GM19099 (cell line): ENCODE data around the gene PCDH15.

Source experiments
- POLR2A ChIP-seq: IDR thresholded peaks from 3 replicates; pipeline ENCODE4 v1.6.1; 2011; ENCODE audit warnings: low read depth; ENCODE audit not compliant: insufficient read length; ENCODE audit errors: extremely low read depth

Gene PCDH15

DNA sequence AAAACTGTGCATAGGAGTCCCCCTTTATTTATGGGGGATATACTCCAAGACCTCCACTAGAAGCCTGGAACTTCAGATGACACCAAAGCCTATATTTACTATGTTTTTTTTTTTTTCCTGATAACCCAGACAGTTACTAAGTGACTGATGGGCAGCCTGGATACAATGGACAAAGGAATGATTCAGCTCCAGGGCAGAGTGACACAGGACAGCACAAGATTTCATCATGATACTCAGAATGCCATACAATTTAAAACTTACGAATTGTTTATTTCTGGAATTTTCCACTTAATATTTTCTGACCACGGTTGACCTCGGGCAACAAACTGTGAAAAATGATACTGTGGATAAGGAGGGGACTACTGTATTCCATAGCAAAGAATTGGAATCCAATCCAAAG lies 843.6 kb downstream of the PCDH15 start:
- no peak for TF ChIP-seq POLR2A

DNA sequence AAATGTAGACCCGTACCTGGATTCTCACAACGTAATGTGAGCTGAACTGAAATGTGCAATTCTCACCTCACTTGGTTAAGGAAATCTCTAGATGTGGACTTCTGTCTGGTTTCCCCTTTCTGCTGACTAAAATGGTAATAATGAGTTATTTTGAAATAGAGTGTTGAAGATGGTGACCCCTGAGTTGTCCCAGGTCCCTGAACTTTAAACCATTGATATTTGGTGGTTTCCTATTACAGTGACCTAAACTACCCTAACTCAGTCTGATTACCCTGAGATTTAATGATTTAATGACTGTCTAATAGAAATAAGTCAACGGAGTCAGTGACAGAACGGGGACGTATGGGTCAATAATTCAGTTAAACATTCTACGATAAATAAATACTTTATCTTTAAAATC lies 845.9 kb downstream of the PCDH15 start:
- TF ChIP-seq POLR2A: no peak

DNA sequence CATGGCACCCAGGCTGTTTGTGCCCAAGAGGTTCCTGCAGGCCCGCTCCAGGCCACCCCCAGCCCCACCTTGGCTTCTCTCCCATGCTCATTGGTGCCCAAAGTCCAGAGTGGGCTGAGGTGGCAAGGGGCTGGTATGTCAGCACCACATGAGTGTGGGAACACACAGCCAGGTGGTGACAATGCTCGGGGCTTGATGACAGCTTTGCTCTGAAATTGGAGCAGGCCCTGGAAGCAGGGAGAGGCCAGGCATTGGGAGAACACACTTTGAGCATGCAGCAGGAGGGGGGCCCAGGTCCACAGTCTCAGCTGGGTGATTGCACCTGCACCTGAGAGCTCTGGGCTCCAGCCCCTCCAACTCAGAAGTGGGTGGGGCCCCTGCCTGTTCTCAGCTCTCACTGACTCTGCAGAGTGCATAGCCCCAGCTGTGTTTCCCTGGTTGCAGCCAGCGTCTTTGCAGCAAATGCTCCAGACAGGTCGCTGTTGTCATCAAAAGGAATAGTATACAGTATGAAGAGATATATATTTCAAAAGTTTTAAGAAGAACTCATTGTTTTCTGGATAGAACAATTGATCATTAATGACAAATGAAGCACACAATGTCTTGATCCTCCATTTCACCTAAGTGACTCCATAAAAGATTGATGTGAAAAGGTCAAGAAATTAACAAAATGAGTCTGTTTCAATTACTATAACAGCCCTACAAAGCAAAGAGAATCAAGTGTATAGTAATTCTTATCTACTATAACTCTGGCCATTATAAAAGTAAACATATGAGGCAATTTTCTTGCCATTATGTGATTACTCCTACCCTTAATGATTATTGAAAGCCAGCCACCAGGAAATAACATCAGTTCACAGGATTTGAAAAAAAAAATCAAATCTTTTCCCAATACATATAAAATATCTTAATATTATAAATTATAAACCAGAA lies 848.1 kb downstream of the PCDH15 start:
- TF ChIP-seq POLR2A: no peak

DNA sequence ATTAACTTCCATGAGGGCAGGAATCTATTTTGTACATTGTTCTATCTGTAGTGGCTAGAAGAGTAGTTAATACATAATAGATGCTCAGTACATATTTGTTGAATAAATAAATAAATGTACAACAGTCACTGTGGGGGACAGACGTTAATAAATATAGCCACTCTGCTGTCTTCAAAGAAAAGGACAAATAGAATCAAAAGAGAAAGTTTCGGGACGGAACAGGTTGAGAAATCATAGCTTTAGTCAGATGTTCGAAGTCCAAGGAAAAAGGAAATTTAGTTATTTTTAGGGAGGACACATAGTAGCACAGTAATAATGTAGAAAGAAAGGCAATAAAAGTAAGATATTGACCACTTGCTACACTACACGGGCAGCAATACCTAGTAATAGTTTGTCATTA lies 861.4 kb downstream of the PCDH15 start:
- no peak for TF ChIP-seq POLR2A

- no peak for TF ChIP-seq POLR2A
These were observed 870.4 kb downstream of the PCDH15 start for GRCh38 chr10:53930648-53931047.

DNA sequence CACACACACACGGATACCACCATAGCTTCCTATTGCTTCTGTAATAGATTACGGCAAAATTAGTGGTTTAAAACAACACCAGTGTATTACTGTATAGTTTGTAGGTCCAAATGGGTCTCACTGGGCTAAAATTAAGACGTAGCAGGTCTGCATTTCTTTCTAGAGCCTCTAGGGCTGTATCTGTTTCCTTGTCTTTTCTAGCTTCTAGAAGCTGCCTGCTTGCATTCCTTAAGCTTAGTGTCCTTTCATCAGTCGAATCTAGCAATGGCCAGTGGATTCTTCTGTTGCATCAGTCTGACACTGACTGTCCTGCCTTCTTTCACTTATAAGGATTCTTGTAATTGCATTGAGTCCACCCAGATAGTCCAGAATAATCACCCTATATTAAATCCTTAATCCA lies 882.3 kb downstream of the PCDH15 start:
- TF ChIP-seq POLR2A: no peak

- TF ChIP-seq POLR2A: no peak
These were observed 891.2 kb downstream of the PCDH15 start for GRCh38 chr10:53909791-53910190.

DNA sequence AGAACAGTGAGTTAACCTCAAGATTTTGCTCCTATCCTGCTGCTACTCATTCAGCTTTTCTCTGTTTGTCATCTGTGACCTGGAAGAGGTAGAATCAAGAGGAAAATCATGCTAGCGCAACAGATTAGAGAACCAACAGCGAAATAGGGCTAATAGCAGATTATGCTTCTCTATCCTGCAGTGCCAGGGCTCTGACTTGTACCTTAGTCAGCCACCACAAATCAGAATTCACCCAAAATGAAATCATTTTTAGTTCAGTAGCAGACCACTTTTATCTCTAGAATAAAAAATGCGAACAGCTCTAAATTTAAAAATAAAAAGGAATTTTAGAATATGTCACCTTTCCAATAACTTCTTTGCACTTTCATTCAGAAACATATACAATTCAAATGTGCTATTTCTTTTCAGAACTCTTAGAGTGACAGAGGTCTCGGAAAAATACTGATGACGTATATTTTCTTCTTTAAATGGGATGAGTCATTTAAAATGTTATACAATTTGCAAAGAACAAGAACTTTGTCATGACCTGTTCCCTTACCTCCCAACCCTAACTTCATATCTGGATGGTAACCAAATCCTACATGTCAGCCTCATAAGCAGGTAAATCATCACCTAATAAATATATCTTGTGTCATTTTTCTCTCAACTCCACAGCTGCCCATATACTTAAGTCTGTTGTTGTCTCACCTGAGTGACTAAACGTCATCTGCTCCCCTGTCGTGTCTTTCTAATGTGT lies 896.4 kb downstream of the PCDH15 start:
- no peak for TF ChIP-seq POLR2A

DNA sequence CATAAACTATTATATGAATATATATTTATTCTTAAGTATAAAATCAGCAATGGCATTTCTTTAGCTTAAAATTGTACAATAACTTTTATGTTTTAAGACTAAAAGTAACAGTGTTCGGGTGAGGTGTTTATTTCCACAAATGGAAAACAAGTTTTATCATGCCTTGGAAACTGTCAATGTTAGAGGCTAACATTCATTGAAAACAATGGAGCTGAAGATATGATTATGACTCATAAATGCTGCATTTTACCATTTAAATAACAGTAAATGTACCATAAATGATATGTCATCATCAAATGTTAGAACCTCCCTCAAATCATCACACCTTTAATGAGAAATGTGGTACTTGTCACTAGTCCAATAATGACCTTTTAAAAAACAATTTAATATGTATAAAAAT lies 897.3 kb downstream of the PCDH15 start:
- TF ChIP-seq POLR2A: no peak

- no peak for TF ChIP-seq POLR2A
These were observed 901.4 kb downstream of the PCDH15 start for GRCh38 chr10:53899463-53900160.

GRCh38 chr10:53898532-53898931 lies 902.5 kb downstream of the PCDH15 start:
- TF ChIP-seq POLR2A: no peak

DNA sequence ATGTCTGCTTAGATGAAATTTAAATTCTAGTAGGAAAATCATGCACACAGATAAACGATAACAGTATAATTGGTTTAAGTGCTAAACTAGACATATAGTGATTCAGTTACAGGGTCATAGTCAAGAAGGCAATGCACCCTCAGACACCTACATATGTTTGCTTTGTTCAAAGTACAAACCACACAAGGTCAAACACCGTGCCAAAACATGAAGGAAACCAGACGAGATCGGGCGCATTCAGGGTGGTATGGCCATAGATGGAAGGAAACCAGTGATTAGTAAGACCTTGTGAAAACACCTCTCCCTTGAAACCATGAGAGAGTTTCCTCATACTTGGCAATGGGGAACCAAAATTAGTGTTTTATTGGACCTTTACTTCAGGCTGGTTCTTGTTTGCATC lies 906.9 kb downstream of the PCDH15 start:
- no peak for TF ChIP-seq POLR2A

DNA sequence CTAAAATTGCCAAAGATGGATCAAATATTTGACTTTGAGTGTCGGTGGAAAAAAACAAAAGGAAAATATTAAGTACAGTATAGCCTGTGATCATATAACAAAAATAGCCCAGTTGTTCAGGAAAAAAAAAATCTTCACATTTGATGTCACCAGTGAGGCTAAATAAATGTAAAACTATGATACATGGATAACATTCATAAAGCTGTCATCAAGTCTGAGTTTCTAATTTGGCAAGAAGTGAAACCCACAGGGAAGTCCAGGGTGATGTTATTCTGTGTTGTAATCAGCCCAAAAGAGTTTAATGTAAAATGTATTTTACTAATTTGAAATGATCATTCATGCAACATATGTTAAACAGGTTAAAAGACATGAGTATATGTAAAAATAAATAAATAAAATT lies 908.0 kb downstream of the PCDH15 start:
- TF ChIP-seq POLR2A: no peak

GRCh38 chr10:53886325-53887300 lies 914.4 kb downstream of the PCDH15 start:
- no peak for TF ChIP-seq POLR2A

DNA sequence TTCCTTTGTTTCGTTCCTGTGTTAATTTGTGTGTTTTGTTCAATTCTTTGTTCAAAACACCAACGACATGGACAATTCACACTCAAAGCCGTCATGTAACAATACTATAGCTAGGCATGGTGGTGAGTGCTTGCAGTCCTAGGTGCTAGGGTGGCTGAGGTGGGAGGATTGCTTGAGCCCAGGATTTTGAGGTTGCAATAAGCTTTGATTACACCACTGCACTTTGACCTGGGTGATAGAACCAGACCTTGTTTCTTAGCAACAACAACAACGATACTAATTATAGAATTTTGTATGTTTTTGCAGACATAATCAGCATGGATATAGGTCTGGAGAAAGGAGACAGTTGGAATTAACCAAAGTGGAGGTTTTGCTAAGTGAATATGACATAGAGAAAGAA lies 936.2 kb downstream of the PCDH15 start:
- TF ChIP-seq POLR2A: no peak
